GM10266 (cell line): ENCODE data around the gene CTDP1.
"Not testable (repeated sequence)": the region's sequence is repeated elsewhere in the genome, so short reads cannot be mapped to it uniquely, and the experiment has no call there.

ENCODE experiments used
- DNase-seq: peaks from one replicate; pipeline ENCODE4 v3.0.0; 2012; ENCODE audit errors: extremely low spot score
- CTCF ChIP-seq: IDR thresholded peaks from 2 replicates; pipeline ENCODE4 v1.5.1; 2012; ENCODE audit warnings: mild to moderate bottlenecking, low read depth; ENCODE audit not compliant: control insufficient read depth, insufficient read depth; ENCODE audit errors: missing control alignments

CTDP1 gene

DNA sequence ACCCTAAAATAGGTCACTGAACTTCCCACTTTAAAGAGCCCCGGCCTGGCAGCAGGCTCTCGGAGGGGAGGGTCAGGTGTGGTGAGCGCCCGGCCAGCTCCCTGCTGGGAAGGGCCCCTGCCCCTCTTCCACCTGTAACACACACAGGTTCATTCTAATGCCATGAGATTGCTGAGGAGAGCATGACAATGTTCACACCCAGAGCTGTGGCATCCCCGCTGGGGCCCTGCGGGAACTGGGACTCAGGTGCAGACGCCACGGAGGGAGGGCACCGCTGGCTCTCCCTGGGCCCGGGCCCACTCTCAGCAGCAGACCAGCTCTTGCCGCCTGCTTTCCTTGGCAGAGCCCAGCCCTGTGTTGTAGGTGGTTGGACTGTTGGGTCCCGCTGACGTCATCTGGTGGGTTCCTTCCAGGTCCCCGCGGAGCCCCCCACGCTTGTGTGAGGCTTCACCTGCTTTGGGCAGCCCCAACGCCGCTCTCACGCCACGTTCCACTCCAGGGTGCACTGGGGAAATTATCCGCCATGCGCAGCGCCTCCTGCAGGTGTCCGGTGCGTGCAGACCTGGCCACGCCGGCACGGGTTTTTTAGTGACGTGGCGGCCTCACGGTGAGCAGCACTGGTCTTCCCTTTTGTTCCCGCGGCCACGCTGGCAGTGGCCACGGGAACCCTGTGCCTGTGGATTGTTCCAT lies 67.7 kb downstream of the CTDP1 start:
- TF ChIP-seq CTCF, result no peak
- DNase-seq, result no peak

GRCh38 chr18:79748321-79749180 lies 68.9 kb downstream of the CTDP1 start:
- DNase-seq, result no peak
- no peak for TF ChIP-seq CTCF

DNA sequence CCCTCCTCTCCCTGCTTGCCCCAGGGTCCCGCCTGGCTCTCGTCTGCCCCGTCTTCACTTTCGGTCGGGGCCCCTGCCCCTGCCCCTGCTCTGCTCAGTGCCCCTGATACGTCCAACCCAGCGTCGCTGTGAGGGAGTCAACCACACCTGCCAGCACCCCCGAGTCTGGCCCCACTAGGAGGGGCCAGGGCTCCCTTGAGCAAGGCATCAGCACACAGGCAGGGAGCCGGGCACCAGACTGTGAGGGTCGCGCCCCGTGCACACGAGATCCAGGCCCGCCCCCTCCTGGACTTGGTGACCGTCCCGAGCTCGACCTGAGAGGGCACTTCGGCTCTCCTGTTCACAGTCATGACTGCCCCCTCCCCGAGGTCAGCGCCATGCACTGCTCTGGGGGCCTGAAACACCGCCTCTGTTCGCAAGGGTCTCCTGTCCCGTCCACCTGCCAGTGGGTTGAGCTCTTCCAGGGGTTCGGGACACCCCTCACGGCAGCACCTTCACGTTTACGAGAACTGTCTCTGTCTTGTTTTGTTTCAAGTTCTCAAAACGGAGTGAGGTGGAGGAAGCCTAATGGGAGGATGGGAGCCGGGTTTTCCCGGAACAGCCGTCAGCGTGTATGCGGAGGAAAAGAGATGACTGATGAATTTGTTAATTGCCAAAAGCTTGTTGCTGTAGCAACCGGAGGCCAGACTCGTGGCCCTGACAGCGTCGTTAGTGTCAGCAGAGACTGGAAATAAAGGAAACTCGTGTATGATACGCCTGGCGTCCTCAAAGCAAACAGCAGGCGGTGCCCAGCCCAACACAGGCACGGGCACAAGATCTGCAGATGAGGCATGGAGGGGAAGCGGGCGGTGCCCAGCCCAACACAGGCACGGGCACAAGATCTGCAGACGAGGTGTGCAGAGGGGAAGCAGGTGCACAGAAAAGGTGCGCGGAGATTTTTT lies 69.9 kb downstream of the CTDP1 start:
- no peak for DNase-seq
- TF ChIP-seq CTCF, result no peak

DNA sequence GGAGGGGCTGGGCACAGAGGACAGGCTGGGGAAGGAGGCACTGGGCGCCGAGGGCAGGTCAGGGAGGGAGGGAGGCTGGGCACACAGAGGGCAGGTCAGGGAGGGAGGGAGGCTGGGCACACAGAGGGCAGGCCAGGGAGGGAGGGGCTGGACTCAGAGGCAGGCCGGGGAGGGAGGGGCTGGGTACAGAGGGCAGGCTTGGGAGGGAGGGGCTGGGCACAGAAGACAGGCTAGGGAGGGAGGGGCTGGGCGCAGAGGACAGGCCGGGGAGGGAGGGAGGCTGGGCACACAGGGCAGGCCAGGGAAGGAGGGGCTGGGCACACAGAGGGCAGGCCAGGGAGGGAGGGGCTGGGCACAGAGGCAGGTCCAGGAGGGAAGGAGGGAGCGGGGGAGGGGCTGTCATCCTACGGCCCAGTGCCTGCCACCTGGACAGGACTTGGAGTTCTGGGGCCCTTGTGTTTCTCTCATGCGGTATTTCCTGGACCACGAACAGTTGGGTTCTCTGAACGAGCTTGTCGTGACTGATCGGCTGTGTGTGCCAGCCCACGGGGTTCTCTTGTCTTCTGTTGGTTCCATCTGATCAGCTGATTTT lies 71.5 kb downstream of the CTDP1 start:
- no peak for TF ChIP-seq CTCF
- DNase-seq, result no peak

- not testable (repeated sequence) for DNase-seq
Measured at GRCh38 chr18:79751918-79752578, 72.4 kb downstream of the CTDP1 start.

GRCh38 chr18:79752946-79753345 lies 73.3 kb downstream of the CTDP1 start:
- DNase-seq, result not testable (repeated sequence)

GRCh38 chr18:79753391-79753851 lies 73.8 kb downstream of the CTDP1 start:
- DNase-seq, result no peak

More at GRCh38 chr18:79753391-79753851, 73.8 kb downstream of the CTDP1 start:
- TF ChIP-seq CTCF, result no peak
